OCI-M2 (cell line): Measurements from ENCODE around the gene UBASH3A.
A peak's percentile ranks its signal among the peaks of the same experiment; 100 is the strongest.
"Not testable (repeated sequence)": the region's sequence is repeated elsewhere in the genome, so short reads cannot be mapped to it uniquely, and the experiment has no call there.

Experiments
- DNase-seq: peaks from one replicate; lab custom pipeline; 2025; ENCODE audit not compliant: unreplicated experiment; lab: John Stamatoyannopoulos, UW

The UBASH3A gene

DNA sequence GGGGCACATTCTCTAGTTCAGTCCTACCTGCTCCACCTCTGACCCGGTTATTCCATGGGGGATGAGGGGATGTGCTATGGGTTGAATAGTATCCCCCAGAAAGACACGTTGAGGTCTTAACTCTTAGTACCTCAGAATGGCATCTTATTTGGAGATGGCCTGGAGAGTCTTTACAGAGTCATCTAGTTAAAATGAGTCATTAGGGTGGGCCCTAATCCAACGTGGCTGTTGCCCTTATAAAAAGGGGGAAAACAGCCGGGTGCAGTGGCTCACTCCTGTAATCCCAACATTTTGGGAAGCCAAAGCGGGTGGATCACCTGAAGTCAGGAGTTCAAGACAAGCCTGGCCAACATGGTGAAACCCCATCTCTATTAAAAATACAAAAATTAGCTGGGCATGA lies 13.5 kb upstream of the UBASH3A start:
- no peak for DNase-seq

DNA sequence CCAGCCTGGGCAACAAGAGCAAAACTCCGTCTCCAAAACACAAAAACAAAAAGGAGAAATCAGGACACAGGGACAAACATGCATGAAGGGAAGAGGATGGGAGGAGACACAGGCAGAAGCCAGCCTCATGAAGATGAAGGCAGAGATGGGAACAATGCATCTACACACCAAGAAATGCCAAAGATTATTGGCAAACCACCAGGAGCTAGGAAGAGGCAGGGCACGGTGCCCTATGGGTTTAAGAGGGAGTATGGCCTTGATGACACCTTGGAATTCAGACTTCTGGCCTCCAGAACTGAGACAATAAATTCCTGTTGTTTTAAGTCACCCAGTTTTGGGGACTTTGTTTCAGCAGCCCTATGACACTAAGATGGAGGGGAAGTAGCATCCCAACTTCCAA lies 13.0 kb upstream of the UBASH3A start:
- DNase-seq: no peak

DNA sequence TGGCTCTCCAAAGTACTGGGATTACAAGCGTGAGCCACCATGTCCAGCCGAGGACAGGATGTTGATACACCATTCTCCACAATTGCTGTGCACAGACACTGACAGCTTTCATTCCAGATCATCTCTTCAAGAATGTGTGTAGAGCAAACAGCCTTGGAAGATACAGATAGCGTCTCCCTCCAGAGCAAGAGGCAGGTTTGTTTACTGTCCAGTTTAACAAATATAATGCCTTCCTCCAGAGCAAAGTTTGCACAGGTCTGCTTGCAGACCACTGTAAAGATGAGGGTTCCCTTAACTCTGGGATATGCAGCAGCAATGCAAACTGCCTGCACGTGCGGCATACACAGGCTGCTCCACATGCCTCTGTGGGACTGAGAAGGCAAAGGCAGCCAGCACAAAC lies 12.4 kb upstream of the UBASH3A start:
- no peak for DNase-seq

- no peak for DNase-seq
These were observed 10.8 kb upstream of the UBASH3A start for GRCh38 chr21:42392731-42393442.

- no peak for DNase-seq
These were observed 10.2 kb upstream of the UBASH3A start for GRCh38 chr21:42393443-42393950.

DNA sequence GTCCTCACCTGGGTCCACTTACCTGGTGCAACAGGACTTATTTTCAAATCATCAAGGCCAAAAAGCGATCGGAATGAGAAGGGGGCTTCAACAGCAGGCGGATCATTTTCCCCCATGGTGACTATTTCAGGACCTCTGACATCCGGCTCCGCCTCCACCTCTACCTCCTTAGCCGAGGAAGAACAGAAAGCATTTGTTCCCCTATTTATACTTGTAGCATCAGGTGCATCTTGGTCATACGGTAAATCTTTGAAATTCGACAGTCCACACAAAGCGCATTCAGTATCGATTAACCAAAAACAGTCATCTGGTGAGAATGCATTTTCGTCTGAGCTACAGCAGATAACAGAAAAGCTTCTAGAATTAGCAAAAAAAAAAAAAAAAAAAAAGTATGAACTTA lies 8.4 kb upstream of the UBASH3A start:
- no peak for DNase-seq

GRCh38 chr21:42395905-42396651 lies 7.6 kb upstream of the UBASH3A start, which contains the start of gene TMPRSS3:
TMPRSS3 (minus strand) TSS chr21:42396052; CDS start chr21:42395417, 635 bp downstream.
- no peak for DNase-seq

DNA sequence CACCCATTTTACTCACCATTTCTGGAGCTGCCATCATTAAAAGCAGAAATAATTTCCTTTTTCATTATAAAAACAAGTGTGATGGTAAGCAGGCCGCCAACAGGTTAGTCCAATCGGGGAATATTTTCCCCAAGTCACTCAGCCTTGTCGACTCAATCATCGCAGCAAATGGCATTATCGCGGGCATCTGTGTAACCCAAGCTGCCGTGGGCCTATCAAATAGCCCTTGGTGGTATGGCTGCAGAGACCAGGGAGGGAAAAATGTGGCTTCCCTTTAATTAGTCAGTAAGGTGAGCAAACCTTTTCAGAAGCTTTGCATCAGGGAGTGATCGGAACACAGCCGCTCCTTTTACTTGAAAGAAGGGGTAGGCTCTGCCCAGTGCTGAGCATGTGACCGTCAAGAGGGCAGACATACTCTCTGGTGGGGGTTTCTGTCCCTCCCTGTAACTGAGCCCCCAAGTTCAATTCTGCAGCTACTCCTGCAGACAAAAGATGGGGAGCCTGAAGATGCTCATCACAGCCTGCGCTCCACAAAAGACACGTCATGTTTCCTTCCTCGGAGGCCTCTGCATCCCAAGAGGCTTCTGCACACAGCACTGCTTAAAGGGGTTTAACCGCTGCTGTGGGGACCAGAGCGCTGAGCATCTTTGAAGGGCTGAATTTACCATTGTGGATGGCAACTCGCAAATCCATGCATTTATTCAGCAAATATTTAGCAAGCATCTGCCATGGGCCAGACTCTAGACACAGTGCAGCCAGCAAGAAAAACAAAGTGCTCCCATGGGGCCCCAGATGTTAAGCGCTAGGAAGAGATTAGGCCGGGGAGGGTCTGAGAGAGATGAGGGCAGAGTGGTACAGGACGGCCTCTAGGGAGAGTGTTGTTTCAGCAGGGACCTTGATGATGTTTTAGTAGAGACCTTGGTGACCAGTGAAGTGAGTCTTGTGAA lies 6.6 kb upstream of the UBASH3A start:
- DNase-seq: no peak

- DNase-seq: no peak
These were observed 5.8 kb upstream of the UBASH3A start for GRCh38 chr21:42397746-42398394.

- no peak for DNase-seq
These were observed 5.2 kb upstream of the UBASH3A start for GRCh38 chr21:42398436-42399028.

GRCh38 chr21:42400525-42400924 lies 3.2 kb upstream of the UBASH3A start:
- no peak for DNase-seq

GRCh38 chr21:42401154-42401553 lies 2.5 kb upstream of the UBASH3A start:
- DNase-seq: no peak

DNA sequence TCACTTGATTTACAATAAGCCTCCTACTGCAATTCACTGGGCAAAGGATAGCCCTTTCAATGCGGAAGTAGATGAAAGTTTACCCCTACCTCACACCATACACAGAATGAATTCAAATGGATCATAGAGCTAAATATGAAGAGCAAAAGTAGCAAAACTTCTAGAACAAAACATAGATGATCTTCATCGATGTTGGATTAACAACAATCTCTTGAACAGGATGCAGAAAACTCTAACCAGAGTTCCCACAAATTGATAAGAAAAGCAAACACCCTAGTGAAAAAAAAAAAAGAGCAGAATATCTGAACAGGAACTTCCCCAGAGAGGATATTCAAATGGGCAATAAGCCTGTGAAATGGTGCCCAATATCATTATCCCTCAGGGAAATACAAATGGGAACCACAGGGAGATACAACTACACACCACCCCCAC lies 1.9 kb upstream of the UBASH3A start:
- DNase-seq: no peak

DNA sequence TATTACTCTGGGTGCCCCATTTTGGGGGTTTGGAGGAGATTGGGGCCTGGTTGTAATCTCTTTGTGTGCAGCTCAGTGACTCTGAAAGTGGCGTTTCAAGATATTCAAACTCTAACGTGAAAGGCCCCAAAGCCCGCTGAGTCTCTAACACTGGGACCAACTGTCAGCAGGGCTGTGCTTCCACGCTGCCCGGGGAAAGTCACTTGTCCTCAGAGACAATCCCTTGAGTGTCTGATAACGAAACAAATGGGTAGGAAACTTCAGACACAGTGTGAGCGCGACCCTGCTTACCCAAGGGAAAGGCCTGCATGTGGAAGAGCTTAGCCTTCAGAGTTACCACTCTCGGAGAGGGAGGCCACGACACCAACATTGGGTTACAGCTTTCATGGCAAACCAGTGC lies 837 bp downstream of the UBASH3A start:
- DNase-seq: peak; percentile 44

GRCh38 chr21:42405064-42406013 lies 1.6 kb downstream of the UBASH3A start:
- DNase-seq: no peak

DNA sequence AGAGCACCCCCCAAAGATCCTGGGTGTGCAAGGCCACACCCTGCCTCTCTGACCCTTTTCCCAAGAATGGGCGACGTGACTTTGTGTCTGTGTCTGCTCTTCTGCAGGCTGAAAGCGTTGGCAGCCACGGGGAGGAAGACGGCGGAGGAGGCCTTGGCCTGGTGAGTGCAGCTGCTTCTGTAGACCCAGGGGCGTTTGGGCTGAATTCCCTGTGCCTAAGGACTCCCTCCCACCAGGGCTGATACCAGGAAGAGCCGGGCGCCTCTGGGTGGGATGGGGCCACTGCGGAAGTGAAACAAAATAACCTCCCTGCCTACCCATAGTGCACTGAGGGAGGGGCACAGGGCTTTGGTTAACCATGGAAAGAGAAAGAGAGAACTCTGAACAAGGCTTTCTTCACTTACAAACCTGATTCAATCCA lies 2.5 kb downstream of the UBASH3A start:
- no peak for DNase-seq

GRCh38 chr21:42406866-42407265 lies 3.2 kb downstream of the UBASH3A start:
- DNase-seq: no peak

- DNase-seq: no peak
These were observed 3.8 kb downstream of the UBASH3A start for GRCh38 chr21:42407476-42407875.

DNA sequence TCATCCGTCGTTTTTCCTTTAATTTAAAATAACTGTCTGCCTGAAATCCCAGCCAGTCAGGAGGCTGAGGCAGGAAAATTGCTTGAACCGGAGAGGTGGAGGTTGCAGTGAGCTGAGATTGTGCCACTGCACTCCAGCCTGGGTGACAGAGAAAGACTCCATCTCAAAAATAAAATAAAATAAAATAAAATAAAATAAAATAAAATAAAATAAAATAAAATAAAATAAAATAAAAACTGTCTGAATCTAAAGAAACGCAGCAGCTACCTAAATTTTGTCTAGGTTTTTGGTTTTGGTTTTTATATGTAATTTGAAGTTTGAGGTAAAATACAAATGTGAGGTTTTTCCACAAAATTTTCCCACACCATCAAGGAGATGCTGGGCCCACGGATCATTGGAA lies 5.0 kb downstream of the UBASH3A start:
- not testable (repeated sequence) for DNase-seq
